T-helper 2 cell treated with Interferon-gamma antibody and Interleukin-4, amounts not matched to agents 5 μg/mL and 100 μg/mL, for 36 hours (primary cell): ENCODE results near the gene POU6F2.
"Not testable (repeated sequence)": the region's sequence is repeated elsewhere in the genome, so short reads cannot be mapped to it uniquely, and the experiment has no call there.

Source experiments
- DNase-seq: peaks from one replicate; pipeline ENCODE4 v3.0.0; 2021; ENCODE audit warnings: low spot score
- H3K27ac Mint-ChIP-seq: one replicate; pipeline ENCODE4 v1.8.0; 2021; ENCODE audit warnings: mild to moderate bottlenecking, mixed read lengths
- H3K27me3 Mint-ChIP-seq: one replicate; pipeline ENCODE4 v1.8.0; 2021; ENCODE audit warnings: low read depth, mixed read lengths
- H3K36me3 Mint-ChIP-seq: one replicate; pipeline ENCODE4 v1.8.0; 2021; ENCODE audit warnings: low read depth, mixed read lengths
- H3K4me1 Mint-ChIP-seq: one replicate; pipeline ENCODE4 v1.8.0; 2021; ENCODE audit warnings: low read depth, mixed read lengths
- H3K4me3 Mint-ChIP-seq: one replicate; pipeline ENCODE4 v1.8.0; 2022; ENCODE audit warnings: mild to moderate bottlenecking, moderate library complexity, mixed read lengths
- H3K9me3 Mint-ChIP-seq: one replicate; pipeline ENCODE4 v1.8.0; 2021; ENCODE audit warnings: mixed read lengths

Gene POU6F2

DNA sequence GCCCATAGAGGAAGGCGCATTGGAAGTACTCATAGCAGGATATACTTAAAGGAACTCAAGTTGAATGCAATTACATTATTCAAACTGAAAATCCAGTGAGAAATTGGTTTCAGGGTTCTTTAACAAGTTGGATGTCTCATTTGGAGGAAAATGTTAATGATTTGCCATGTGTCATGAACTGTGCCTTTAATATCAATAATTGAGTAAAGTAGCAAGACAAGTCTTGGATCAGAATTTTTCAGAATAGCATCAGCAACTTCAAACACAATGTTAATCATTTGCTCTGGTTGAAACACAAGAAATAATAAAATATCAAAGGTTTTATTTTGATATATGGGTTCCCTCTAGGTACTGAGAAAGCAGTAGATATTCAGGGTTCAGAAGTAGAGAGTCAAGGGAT lies 24.5 kb upstream of the POU6F2 start:
- DNase-seq: no peak
- Mint-ChIP-seq H3K4me3 (no peak overlapping the region), H3K4me1 (no peaks in the 10 kb centered on the region), H3K36me3 (no peaks in the 10 kb centered on the region), H3K27ac (no peak overlapping the region), H3K9me3 (no peaks in the 10 kb centered on the region), H3K27me3 (peaks cover 7% of the 10 kb centered on the region)

GRCh38 chr7:38953971-38954370 lies 23.7 kb upstream of the POU6F2 start:
- Mint-ChIP-seq H3K9me3 (no peaks in the 10 kb centered on the region), H3K4me3 (no peak overlapping the region), H3K27ac (no peak overlapping the region), H3K27me3 (peaks cover 9% of the 10 kb centered on the region), H3K36me3 (no peaks in the 10 kb centered on the region), H3K4me1 (no peaks in the 10 kb centered on the region)
- DNase-seq: no peak

GRCh38 chr7:38955892-38956291 lies 21.8 kb upstream of the POU6F2 start:
- H3K9me3 Mint-ChIP-seq: no peaks in the 10 kb centered on the region
- DNase-seq: no peak
- peaks cover 9% of the 10 kb centered on the region for H3K27me3 Mint-ChIP-seq
- no peak overlapping the region for H3K27ac Mint-ChIP-seq
- H3K4me1 Mint-ChIP-seq: no peaks in the 10 kb centered on the region
- no peaks in the 10 kb centered on the region for H3K36me3 Mint-ChIP-seq
- H3K4me3 Mint-ChIP-seq: no peak overlapping the region

DNA sequence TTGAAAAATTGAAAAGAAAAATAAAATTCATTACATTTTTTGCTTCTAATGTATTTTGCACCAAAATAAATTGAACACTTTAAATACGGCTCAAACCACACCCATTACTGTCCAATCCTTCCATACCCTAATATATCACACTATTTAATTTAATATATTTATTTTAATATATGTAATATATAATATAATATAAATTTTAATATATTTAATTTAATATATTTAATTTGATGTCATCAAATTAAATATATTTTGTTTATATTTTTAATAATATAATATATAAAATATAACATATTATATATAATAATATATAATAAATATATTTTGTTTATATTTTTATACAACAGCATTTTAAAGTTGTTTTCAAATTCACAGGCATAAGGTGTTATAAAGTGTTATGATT lies 15.7 kb upstream of the POU6F2 start:
- no peaks in the 10 kb centered on the region for H3K9me3 Mint-ChIP-seq
- no peak for DNase-seq
- H3K27ac Mint-ChIP-seq: no peak overlapping the region

DNA sequence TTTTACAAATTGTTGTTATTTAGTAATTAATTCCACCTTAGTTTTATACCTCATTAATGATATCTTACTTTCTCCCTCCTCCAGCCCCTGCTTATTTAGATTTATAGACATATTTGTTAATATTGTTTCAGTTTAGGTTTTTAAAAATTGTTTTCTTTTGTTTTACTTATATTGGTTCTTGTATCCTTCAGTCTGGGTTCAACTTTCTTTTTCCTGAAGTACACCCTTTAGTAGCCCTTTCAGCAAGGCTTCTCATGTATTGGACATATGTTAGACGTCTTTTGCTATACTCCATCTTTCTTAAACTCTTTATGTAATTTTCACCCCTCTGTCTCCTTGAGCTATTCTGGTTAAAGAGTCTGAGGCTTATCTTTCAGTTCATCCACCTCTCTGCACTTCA lies 12.8 kb upstream of the POU6F2 start:
- no peaks in the 10 kb centered on the region for H3K36me3 Mint-ChIP-seq
- H3K4me3 Mint-ChIP-seq: no peak overlapping the region
- H3K9me3 Mint-ChIP-seq: no peaks in the 10 kb centered on the region
- no peaks in the 10 kb centered on the region for H3K27me3 Mint-ChIP-seq
- H3K4me1 Mint-ChIP-seq: no peaks in the 10 kb centered on the region
- no peak for DNase-seq
- H3K27ac Mint-ChIP-seq: no peak overlapping the region

More for the DNA sequence above, 15.7 kb upstream of the POU6F2 start:
- Mint-ChIP-seq H3K36me3 (no peaks in the 10 kb centered on the region), H3K4me3 (no peak overlapping the region), H3K27me3 (peaks cover 3% of the 10 kb centered on the region), H3K4me1 (no peaks in the 10 kb centered on the region)

DNA sequence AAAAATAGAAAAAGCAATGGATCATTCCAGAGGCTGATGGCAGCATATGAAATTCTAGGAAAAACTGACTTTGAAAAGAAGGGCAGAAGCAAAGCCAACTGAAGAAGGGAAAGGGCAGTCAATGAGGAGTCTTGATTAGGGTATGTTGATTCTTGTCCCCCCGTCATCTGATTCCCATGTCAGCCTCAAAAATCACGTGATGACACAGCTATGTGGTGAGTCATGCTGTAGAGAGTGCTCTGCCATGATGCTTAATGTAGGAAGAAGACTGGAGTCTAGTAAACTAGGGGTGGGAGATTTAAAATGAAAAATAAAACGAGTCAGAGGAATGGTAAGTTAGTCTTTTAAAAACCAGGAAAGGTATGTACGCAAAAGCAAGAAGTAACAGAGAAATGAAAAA lies 3.9 kb upstream of the POU6F2 start:
- H3K27me3 Mint-ChIP-seq: peaks cover 38% of the 10 kb centered on the region
- H3K4me1 Mint-ChIP-seq: no peaks in the 10 kb centered on the region
- H3K9me3 Mint-ChIP-seq: no peaks in the 10 kb centered on the region
- H3K36me3 Mint-ChIP-seq: no peaks in the 10 kb centered on the region
- H3K4me3 Mint-ChIP-seq: no peak overlapping the region
- no peak for DNase-seq
- no peak overlapping the region for H3K27ac Mint-ChIP-seq

- Mint-ChIP-seq H3K27me3 (peaks cover 38% of the 10 kb centered on the region), H3K36me3 (no peaks in the 10 kb centered on the region), H3K4me1 (no peaks in the 10 kb centered on the region), H3K9me3 (no peaks in the 10 kb centered on the region), H3K27ac (no peak overlapping the region), H3K4me3 (no peak overlapping the region)
- DNase-seq: no peak
Observed at GRCh38 chr7:38975944-38976392, 1.7 kb upstream of the POU6F2 start.

DNA sequence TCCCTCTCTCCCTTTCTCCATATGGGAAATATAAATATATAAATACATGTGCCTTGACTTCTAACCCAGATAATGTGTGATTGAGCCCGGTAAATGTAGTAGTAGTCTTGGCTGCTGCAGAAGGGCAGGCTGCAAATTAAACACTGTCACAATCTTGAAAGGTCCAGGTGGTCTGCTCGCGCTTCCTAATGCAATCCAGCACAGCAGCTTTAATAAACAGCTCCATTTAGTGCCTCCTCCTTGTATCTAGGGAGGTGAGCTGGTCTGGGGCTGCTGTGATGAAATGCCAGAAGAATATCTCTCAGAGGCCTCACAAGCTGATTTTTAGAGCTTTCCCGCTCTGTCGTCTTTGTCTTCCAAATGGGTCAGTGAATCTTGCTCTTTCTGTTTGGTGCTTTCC lies 782 bp downstream of the POU6F2 start:
- Mint-ChIP-seq H3K9me3 (no peaks in the 10 kb centered on the region), H3K27me3 (peaks cover 37% of the 10 kb centered on the region), H3K4me3 (no peak overlapping the region), H3K4me1 (no peaks in the 10 kb centered on the region), H3K36me3 (no peaks in the 10 kb centered on the region), H3K27ac (no peak overlapping the region)
- no peak for DNase-seq

DNA sequence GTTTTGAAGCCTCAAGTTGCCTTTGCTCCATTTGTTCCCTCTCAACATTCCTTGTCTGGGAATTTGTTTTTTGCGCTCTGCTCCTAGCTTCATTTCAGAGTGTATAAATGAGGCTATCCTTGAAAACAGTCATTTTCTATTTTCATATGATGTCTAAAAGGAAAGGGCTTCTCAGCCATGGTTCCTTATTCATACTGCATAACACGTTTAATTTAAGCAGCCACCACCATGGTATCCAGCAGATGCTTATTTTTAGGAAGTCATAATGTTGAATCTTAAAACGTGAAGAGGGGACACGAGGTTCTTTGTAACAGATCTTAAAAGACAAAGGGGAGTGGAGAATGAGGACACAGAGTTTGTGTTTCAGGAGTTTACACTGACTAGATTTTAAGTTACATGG lies 14.5 kb downstream of the POU6F2 start:
- no peak overlapping the region for H3K27ac Mint-ChIP-seq
- H3K36me3 Mint-ChIP-seq: no peaks in the 10 kb centered on the region
- no peaks in the 10 kb centered on the region for H3K27me3 Mint-ChIP-seq
- no peaks in the 10 kb centered on the region for H3K4me1 Mint-ChIP-seq
- no peaks in the 10 kb centered on the region for H3K9me3 Mint-ChIP-seq
- no peak for DNase-seq
- H3K4me3 Mint-ChIP-seq: no peak overlapping the region

GRCh38 chr7:39001595-39001994 lies 23.9 kb downstream of the POU6F2 start:
- Mint-ChIP-seq H3K4me1 (no peaks in the 10 kb centered on the region), H3K27me3 (peaks cover 2% of the 10 kb centered on the region), H3K4me3 (no peak overlapping the region), H3K27ac (no peak overlapping the region), H3K9me3 (no peaks in the 10 kb centered on the region), H3K36me3 (no peaks in the 10 kb centered on the region)
- DNase-seq: no peak

DNA sequence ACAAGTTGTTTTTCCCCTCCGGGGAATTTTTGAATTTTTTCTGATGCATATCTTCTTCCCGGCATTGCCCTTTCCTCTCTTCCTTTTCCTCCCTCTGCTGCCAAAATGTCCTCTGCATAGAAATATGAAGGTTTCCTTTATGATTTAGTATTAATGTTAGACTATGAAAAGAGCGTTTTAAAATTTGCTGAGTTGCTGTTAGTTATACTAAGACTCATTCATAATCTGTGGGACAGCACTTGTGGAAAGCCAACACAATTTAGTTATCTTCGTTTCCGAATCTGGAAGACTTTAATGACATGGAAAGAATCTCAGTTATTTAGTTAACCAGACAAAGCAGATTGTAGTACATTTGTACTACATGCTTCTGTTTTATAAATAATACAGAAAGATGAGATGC lies 25.0 kb downstream of the POU6F2 start:
- H3K4me3 Mint-ChIP-seq: no peak overlapping the region
- H3K27ac Mint-ChIP-seq: no peak overlapping the region
- H3K36me3 Mint-ChIP-seq: no peaks in the 10 kb centered on the region
- no peaks in the 10 kb centered on the region for H3K9me3 Mint-ChIP-seq
- H3K27me3 Mint-ChIP-seq: peaks cover 2% of the 10 kb centered on the region
- no peak for DNase-seq
- H3K4me1 Mint-ChIP-seq: no peaks in the 10 kb centered on the region

- Mint-ChIP-seq H3K4me1 (no peaks in the 10 kb centered on the region), H3K4me3 (no peak overlapping the region), H3K9me3 (no peaks in the 10 kb centered on the region), H3K27me3 (peaks cover 2% of the 10 kb centered on the region), H3K36me3 (no peaks in the 10 kb centered on the region), H3K27ac (no peak overlapping the region)
- no peak for DNase-seq
Observed at GRCh38 chr7:39005036-39005435, 27.3 kb downstream of the POU6F2 start.

DNA sequence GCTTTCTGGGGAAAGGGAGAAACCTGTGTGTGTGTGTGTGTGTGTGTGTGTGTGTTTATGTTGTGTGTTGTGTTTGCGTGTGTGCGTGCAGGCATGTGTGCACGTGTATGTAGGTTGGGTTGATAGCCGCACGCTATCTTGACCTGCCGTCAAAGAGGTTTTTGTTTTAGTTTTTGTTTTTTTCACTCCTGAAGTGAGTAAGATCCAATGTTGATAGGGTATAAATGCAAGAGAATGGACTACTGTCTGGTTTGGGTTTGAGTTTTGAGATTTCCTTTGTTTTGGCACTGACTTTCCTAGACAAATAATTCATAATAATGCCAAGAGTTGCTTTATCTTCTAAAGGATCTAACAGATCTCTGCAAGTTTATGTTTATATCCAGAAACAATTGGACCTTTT lies 27.8 kb downstream of the POU6F2 start:
- no peaks in the 10 kb centered on the region for H3K4me1 Mint-ChIP-seq
- H3K27ac Mint-ChIP-seq: no peak overlapping the region
- no peak overlapping the region for H3K4me3 Mint-ChIP-seq
- DNase-seq: no peak
- peaks cover 2% of the 10 kb centered on the region for H3K27me3 Mint-ChIP-seq
- H3K36me3 Mint-ChIP-seq: no peaks in the 10 kb centered on the region
- no peaks in the 10 kb centered on the region for H3K9me3 Mint-ChIP-seq

DNA sequence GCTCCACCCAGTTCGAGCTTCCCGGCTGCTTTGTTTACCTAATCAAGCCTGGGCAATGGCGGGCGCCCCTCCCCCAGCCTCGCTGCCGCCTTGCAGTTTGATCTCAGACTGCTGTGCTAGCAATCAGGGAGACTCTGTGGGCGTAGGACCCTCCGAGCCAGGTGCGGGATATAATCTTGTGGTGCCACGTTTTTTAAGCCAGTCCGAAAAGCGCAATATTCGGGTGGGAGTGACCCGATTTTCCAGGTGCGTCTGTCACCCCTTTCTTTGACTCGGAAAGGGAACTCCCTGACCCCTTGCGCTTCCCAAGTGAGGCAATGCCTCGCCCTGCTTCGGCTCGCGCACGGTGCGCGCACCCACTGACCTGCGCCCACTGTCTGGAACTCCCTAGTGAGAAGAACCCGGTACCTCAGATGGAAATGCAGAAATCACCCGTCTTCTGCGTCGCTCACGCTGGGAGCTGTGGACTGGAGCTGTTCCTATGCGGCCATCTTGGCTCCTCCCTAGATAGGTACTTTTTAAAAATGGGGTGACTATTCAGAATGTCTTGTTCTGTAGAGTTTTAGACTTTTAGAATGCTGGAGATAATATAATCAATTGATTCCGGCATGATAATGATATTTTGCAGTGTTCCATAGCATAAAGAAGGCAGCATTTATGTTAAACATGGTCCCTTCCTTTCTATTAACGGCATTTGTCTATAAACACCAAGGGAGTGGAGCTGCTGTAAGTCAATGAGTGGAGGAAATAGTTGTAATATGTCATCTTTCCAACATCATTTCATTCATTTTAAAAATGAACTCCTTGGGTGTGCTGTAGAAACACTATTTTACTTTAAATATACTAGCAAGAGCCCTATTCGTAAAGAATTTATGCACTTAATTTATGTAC lies 35.6 kb downstream of the POU6F2 start:
- H3K9me3 Mint-ChIP-seq, H3K4me3 Mint-ChIP-seq, H3K36me3 Mint-ChIP-seq, DNase-seq, H3K4me1 Mint-ChIP-seq, H3K27ac Mint-ChIP-seq, H3K27me3 Mint-ChIP-seq: not testable (repeated sequence)

GRCh38 chr7:39016609-39017008 lies 38.9 kb downstream of the POU6F2 start:
- Mint-ChIP-seq H3K27ac (no peak overlapping the region), H3K4me1 (no peaks in the 10 kb centered on the region), H3K9me3 (no peaks in the 10 kb centered on the region), H3K27me3 (no peaks in the 10 kb centered on the region), H3K4me3 (no peak overlapping the region), H3K36me3 (no peaks in the 10 kb centered on the region)
- no peak for DNase-seq
